IMR-90 (cell line): ENCODE results near the gene RING1. TPM values are rescaled to one million over a fixed set of nuclear protein-coding genes. Genes with fewer than 3 reads are reported as not detected.

Experiments
- ATAC-seq: fragments of 200-7000 bp; cut with Tn5 transposase; 2 replicates; pipeline ENCODE4 v1.9.1; 2020; ENCODE audit warnings: low read depth, mild to moderate bottlenecking, moderate library complexity
- BruUV-seq: library from RNA; stranded (reverse); fragments of 400-500 nt; replicated peaks from 2 replicates; lab custom pipeline; 2021; lab: Mats Ljungman, UMichigan
- CTCF ChIA-PET: fragments of 300-600 bp; formaldehyde crosslinking; extraction: SDS; loops from one replicate; lab custom pipeline; 2021; ENCODE audit warnings: antibody characterized with exemption; lab: Yijun Ruan, JAX
- POLR2A ChIA-PET: fragments of 300-600 bp; sonication (Branson Sonifier 250); formaldehyde crosslinking; loops from one replicate; lab custom pipeline; 2022; ENCODE audit warnings: antibody characterized with exemption; ENCODE audit not compliant: unreplicated experiment; lab: Charles Lee
- DNase-seq: peaks from one replicate; pipeline ENCODE4 v3.0.0; 2013
- H2AFZ ChIP-seq: replicated peaks from 2 replicates; pipeline ENCODE3; 2013; ENCODE audit warnings: low read length, mild to moderate bottlenecking; ENCODE audit not compliant: poor library complexity
- H2AK5ac ChIP-seq: 2 replicates; pipeline ENCODE4 v1.6.1; 2013; ENCODE audit warnings: low read depth, low read length, inconsistent platforms
- H2AK9ac ChIP-seq: replicated peaks from 2 replicates; pipeline ENCODE3; 2013; ENCODE audit warnings: mild to moderate bottlenecking, low read depth, low read length, moderate library complexity; ENCODE audit not compliant: poor library complexity
- H2BK120ac ChIP-seq: 2 replicates; pipeline ENCODE4 v1.6.1; 2013; ENCODE audit warnings: low read depth, low read length, inconsistent platforms
- H2BK15ac ChIP-seq: 3 replicates; pipeline ENCODE4 v1.6.1; 2013; ENCODE audit warnings: low read depth, low read length, inconsistent platforms
- H2BK20ac ChIP-seq: 2 replicates; pipeline ENCODE4 v1.6.1; 2013; ENCODE audit warnings: low read depth, mild to moderate bottlenecking, inconsistent platforms, low read length, moderate library complexity
- H2BK5ac ChIP-seq: 2 replicates; pipeline ENCODE4 v1.6.1; 2013; ENCODE audit warnings: mild to moderate bottlenecking, low read depth, low read length, inconsistent platforms; ENCODE audit not compliant: poor library complexity, severe bottlenecking
- H3K14ac ChIP-seq: replicated peaks from 2 replicates; pipeline ENCODE4 v1.6.1; 2013; ENCODE audit warnings: low read depth, low read length, inconsistent platforms
- H3K18ac ChIP-seq: 2 replicates; pipeline ENCODE4 v1.6.1; 2013; ENCODE audit warnings: low read depth, low read length, control low read depth
- H3K23ac ChIP-seq: 2 replicates; pipeline ENCODE4 v1.6.1; 2013; ENCODE audit warnings: low read depth, low read length, inconsistent platforms
- H3K27ac ChIP-seq: 2 replicates; pipeline ENCODE4 v1.5.1; 2013; ENCODE audit warnings: mild to moderate bottlenecking, control low read depth, low read length; ENCODE audit not compliant: insufficient read depth
- H3K27me3 ChIP-seq: 2 replicates; pipeline ENCODE4 v1.6.1; 2013; ENCODE audit warnings: low read length; ENCODE audit not compliant: control insufficient read depth, insufficient read depth
- H3K36me3 ChIP-seq: 2 replicates; pipeline ENCODE4 v1.6.1; 2013; ENCODE audit warnings: low read length, mixed read lengths; ENCODE audit not compliant: control insufficient read depth, insufficient read depth
- H3K4ac ChIP-seq: 2 replicates; pipeline ENCODE4 v1.6.1; 2013; ENCODE audit warnings: low read depth, low read length, inconsistent platforms
- H3K4me1 ChIP-seq: 2 replicates; pipeline ENCODE4 v1.6.1; 2013; ENCODE audit warnings: low read length, mixed read lengths; ENCODE audit not compliant: control insufficient read depth, insufficient read depth
- H3K4me2 ChIP-seq: 2 replicates; pipeline ENCODE4 v1.6.1; 2013; ENCODE audit warnings: low read depth, mild to moderate bottlenecking, control low read depth, low read length, moderate library complexity
- H3K4me3 ChIP-seq: 2 replicates; pipeline ENCODE4 v1.5.1; 2013; ENCODE audit warnings: low read depth, mild to moderate bottlenecking, control low read depth, low read length, moderate library complexity; ENCODE audit not compliant: insufficient read depth
- H3K56ac ChIP-seq: 2 replicates; pipeline ENCODE4 v1.6.1; 2013; ENCODE audit warnings: low read length, inconsistent platforms; ENCODE audit not compliant: insufficient read depth; ENCODE audit errors: extremely low read depth
- H3K79me1 ChIP-seq, 2 experiments: 2 replicates each; pipeline ENCODE4 v1.6.1; 2013; ENCODE audit warnings: low read length in 2 of 2, inconsistent platforms in 1 of 2, low read depth in 1 of 2
- H3K9ac ChIP-seq: 2 replicates; pipeline ENCODE4 v1.6.1; 2013; ENCODE audit warnings: low read depth, low read length, control low read depth
- H3K9me1 ChIP-seq: 2 replicates; pipeline ENCODE4 v1.6.1; 2013; ENCODE audit warnings: low read length, inconsistent platforms; ENCODE audit not compliant: insufficient read depth
- H3K9me3 ChIP-seq: 2 replicates; pipeline ENCODE4 v1.6.1; 2013; ENCODE audit warnings: low read length; ENCODE audit not compliant: control insufficient read depth, insufficient read depth
- H4K20me1 ChIP-seq: 2 replicates; pipeline ENCODE4 v1.6.1; 2013; ENCODE audit warnings: low read length, inconsistent platforms; ENCODE audit not compliant: insufficient read depth
- H4K5ac ChIP-seq: 2 replicates; pipeline ENCODE4 v1.6.1; 2013; ENCODE audit warnings: mild to moderate bottlenecking, low read depth, low read length, control low read depth
- H4K8ac ChIP-seq, 2 experiments: 2 replicates each; pipeline ENCODE4 v1.6.1; 2013; ENCODE audit warnings: low read depth in 2 of 2, low read length in 2 of 2, control low read depth in 1 of 2, inconsistent platforms in 1 of 2
- H4K91ac ChIP-seq: 2 replicates; pipeline ENCODE4 v1.6.1; 2013; ENCODE audit warnings: low read depth, low read length, inconsistent platforms; ENCODE audit not compliant: insufficient read depth
- BHLHE40 ChIP-seq: fragments of 150-350 bp; IDR thresholded peaks from 2 replicates; pipeline ENCODE4 v1.6.1; 2016; ENCODE audit warnings: mild to moderate bottlenecking, low read depth, low read length
- CEBPB ChIP-seq: IDR thresholded peaks from 2 replicates; pipeline ENCODE4 v1.6.1; 2012; ENCODE audit warnings: low read depth, low read length, improper control_type of control experiment
- CHD1 ChIP-seq: IDR thresholded peaks from 2 replicates; pipeline ENCODE4 v1.6.1; 2012; ENCODE audit warnings: low read depth, low read length, improper control_type of control experiment
- CTCF ChIP-seq: conservative IDR thresholded peaks from 2 replicates; pipeline ENCODE4 v1.5.1; 2012; ENCODE audit warnings: mild to moderate bottlenecking, low read depth, low read length, improper control_type of control experiment
- ELK1 ChIP-seq: fragments of 150-350 bp; IDR thresholded peaks from 2 replicates; pipeline ENCODE4 v1.6.1; 2016; ENCODE audit warnings: low read depth, mild to moderate bottlenecking, low read length, moderate library complexity, borderline replicate concordance
- FOS ChIP-seq: fragments of 150-350 bp; IDR thresholded peaks from 2 replicates; pipeline ENCODE4 v1.6.1; 2016; ENCODE audit warnings: low read depth, low read length
- MAFK ChIP-seq: IDR thresholded peaks from 2 replicates; pipeline ENCODE4 v1.6.1; 2012; ENCODE audit warnings: low read depth, low read length, improper control_type of control experiment
- MAZ ChIP-seq: IDR thresholded peaks from 2 replicates; pipeline ENCODE4 v1.6.1; 2012; ENCODE audit warnings: low read depth, mild to moderate bottlenecking, low read length, improper control_type of control experiment, moderate library complexity, borderline replicate concordance
- MXI1 ChIP-seq: IDR thresholded peaks from 2 replicates; pipeline ENCODE4 v1.6.1; 2012; ENCODE audit warnings: low read depth, mild to moderate bottlenecking, low read length, moderate library complexity, borderline replicate concordance
- NFE2L2 ChIP-seq: fragments of 150-350 bp; IDR thresholded peaks from 2 replicates; pipeline ENCODE4 v1.6.1; 2016; ENCODE audit warnings: low read depth, mild to moderate bottlenecking, low read length
- POLR2A ChIP-seq: IDR thresholded peaks from 2 replicates; pipeline ENCODE4 v1.6.1; 2012; ENCODE audit warnings: mild to moderate bottlenecking, low read depth, low read length
- RAD21 ChIP-seq: IDR thresholded peaks from 2 replicates; pipeline ENCODE4 v1.6.1; 2012; ENCODE audit warnings: low read length, improper control_type of control experiment
- RCOR1 ChIP-seq: IDR thresholded peaks from 2 replicates; pipeline ENCODE4 v1.6.1; 2012; ENCODE audit warnings: mild to moderate bottlenecking, low read length, improper control_type of control experiment; ENCODE audit not compliant: insufficient replicate concordance
- RFX5 ChIP-seq: IDR thresholded peaks from 2 replicates; pipeline ENCODE4 v1.8.0; 2012; ENCODE audit warnings: low read depth, mild to moderate bottlenecking, low read length, moderate library complexity
- SMC3 ChIP-seq: fragments of 150-350 bp; IDR thresholded peaks from 2 replicates; pipeline ENCODE4 v1.6.1; 2016; ENCODE audit warnings: low read depth, mild to moderate bottlenecking, antibody characterized with exemption, low read length, moderate library complexity
- USF2 ChIP-seq: fragments of 150-350 bp; IDR thresholded peaks from 2 replicates; pipeline ENCODE4 v1.6.1; 2017; ENCODE audit warnings: mild to moderate bottlenecking, antibody characterized with exemption, low read length, low read depth
- WGBS, 2 experiments: methylation state at CpG; one replicate each; pipeline versions ENCODE4 v1.1.5 to v1.1.7; 2013; ENCODE audit warnings: missing lambda C conversion rate in 2 of 2; ENCODE audit not compliant: insufficient read length in 1 of 2; ENCODE audit errors: extremely low coverage in 2 of 2; 5-methylcytosine and 5-hydroxymethylcytosine counted together
- dilution Hi-C: fragments of 300-500 bp; cut with HindIII; formaldehyde crosslinking; loops from one replicate; pipeline ENCODE4 v1.14.3; 2018; ENCODE audit warnings: low sequenced_read_pairs; ENCODE audit not compliant: unreplicated experiment
- in situ Hi-C: fragments of 300-500 bp; cut with MboI; formaldehyde crosslinking; loops from 3 replicates; pipeline ENCODE4 v1.14.3; 2019; ENCODE audit warnings: low sequenced_read_pairs, inconsistent platforms, mixed read lengths
- intact Hi-C: fragments of 100-400 bp; cut with micrococcal nuclease; formaldehyde crosslinking; loops from 2 replicates; pipeline ENCODE4 v1.10.0; 2022
- polyA plus RNA-seq, 3 experiments: library from polyadenylated mRNA; depleted of rRNA; stranded (reverse); fragments of >200 nt; gene quantifications; 2 replicates each; pipeline ENCODE4 v1.2.3, GENCODE V29; 2012; ENCODE audit warnings: low replicate concordance in 1 of 3
- total RNA-seq: library from RNA; depleted of rRNA; stranded (reverse); fragments of >200 nt; gene quantifications from 2 replicates; pipeline ENCODE4 v1.2.3, GENCODE V29; 2012

Gene RING1
- total and polyA plus RNA-seq, 2 of the 4 experiments (the other 2 are of a cell fraction) = 14.9 to 40.8 TPM

DNA sequence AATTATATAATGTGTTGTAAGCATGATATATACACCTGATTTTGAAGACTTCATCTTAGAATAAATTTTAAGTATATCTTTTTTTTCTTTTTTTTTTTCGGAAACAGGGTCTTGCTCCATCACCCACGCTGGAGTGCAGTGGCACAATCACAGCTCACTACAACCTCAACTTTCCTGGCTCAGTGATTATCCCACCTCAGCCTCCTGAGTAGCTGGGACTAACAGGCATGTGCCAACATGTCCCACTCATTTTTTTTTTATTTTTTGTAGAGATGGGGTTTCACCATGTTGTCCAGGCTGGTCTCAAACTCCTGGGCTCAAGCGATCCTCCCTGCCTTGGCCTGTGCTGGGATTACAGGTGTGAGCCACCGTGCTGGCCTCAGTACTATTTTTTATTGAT lies 46.3 kb downstream of the RING1 start:
- Histone ChIP-seq H2BK120ac (0 out of 2 replicates have a peak overlapping the region, but pooled peaks have one; percentile 23), H2AK9ac (peak overlapping the region; percentile 76), H2AK5ac (no peak overlapping the region; the same call in 1 of the 2 replicates), H2BK20ac (no peak overlapping the region), H4K91ac (no peak overlapping the region; the same call in 1 of the 2 replicates), H2BK15ac (no peak overlapping the region), H3K79me1 (peaks cover 3 to 30% of the 10 kb centered on the region in 2 experiments; a peak in 3 of 4 replicates), H2BK5ac (peak overlapping the region; percentile 58), H3K4ac (no peak overlapping the region), H3K9ac (no peak overlapping the region), H3K4me2 (no peak overlapping the region), H3K56ac (no peak overlapping the region), H3K27me3 (no peaks in the 10 kb centered on the region), H3K18ac (no peak overlapping the region), H3K23ac (no peak overlapping the region), H3K27ac (no peak overlapping the region; the same call in 1 of the 2 replicates), H3K4me3 (no peak overlapping the region), H3K4me1 (peaks cover 10% of the 10 kb centered on the region), H3K36me3 (peaks cover 15% of the 10 kb centered on the region; the same call in 1 of the 2 replicates), H3K14ac (no peak overlapping the region), H3K9me3 (no peaks in the 10 kb centered on the region), H3K9me1 (peaks cover 11% of the 10 kb centered on the region), H2AFZ (no peak overlapping the region), H4K5ac (no peak overlapping the region), H4K20me1 (peaks cover 3% of the 10 kb centered on the region; the same call in 1 of the 2 replicates), H4K8ac (peak overlapping the region in 1 of 2 experiments; percentile 73; a peak in 2 of 4 replicates)
- WGBS, 2 experiments = no CpG with 5 or more reads among the region's 4 CpGs
- POLR2A ChIA-PET = interaction anchor here (0.5 kb wide), 1 partner anchor 63 kb away, joined by 3 read pairs; no protein-coding TSS in a partner anchor
- ATAC-seq (no peak), DNase-seq (no peak)
- dilution Hi-C loops (no loop called here), in situ Hi-C loops (no loop called here), intact Hi-C loops (no loop called here)
- TF ChIP-seq MAZ (no peak), ELK1 (no peak), BHLHE40 (no peak), MXI1 (no peak), USF2 (no peak), RAD21 (no peak), FOS (no peak), CHD1 (no peak), RFX5 (no peak), MAFK (no peak), CTCF (no peak), CEBPB (no peak), NFE2L2 (no peak), SMC3 (no peak), RCOR1 (no peak), POLR2A (no peak)
- CTCF ChIA-PET = no interaction called here
- BruUV-seq = no TSS peak
